ENCODE data around the gene CD3D. TPM values are rescaled to one million over a fixed set of nuclear protein-coding genes. Genes with fewer than 3 reads are reported as not detected.

CD3D gene
- total RNA-seq, 1 donor from 2014 or later = 0.61 TPM

GRCh38 chr11:118340449-118340848, 2.1 kb downstream of the CD3D start:
- H3K9ac ChIP-seq (ENCODE audit: low read length) = no peak overlapping the region
- H3K4me1 ChIP-seq (ENCODE audit: insufficient read depth, low read length) = no peaks in the 10 kb centered on the region
- H3K27me3 ChIP-seq (ENCODE audit: insufficient read depth, low read length) = no peaks in the 10 kb centered on the region
- no peak for TF ChIP-seq EZH2 (IDR thresholded peaks at IDR 0.05; ENCODE audit: insufficient read depth, low read length)
- TF ChIP-seq, protein P1, sequence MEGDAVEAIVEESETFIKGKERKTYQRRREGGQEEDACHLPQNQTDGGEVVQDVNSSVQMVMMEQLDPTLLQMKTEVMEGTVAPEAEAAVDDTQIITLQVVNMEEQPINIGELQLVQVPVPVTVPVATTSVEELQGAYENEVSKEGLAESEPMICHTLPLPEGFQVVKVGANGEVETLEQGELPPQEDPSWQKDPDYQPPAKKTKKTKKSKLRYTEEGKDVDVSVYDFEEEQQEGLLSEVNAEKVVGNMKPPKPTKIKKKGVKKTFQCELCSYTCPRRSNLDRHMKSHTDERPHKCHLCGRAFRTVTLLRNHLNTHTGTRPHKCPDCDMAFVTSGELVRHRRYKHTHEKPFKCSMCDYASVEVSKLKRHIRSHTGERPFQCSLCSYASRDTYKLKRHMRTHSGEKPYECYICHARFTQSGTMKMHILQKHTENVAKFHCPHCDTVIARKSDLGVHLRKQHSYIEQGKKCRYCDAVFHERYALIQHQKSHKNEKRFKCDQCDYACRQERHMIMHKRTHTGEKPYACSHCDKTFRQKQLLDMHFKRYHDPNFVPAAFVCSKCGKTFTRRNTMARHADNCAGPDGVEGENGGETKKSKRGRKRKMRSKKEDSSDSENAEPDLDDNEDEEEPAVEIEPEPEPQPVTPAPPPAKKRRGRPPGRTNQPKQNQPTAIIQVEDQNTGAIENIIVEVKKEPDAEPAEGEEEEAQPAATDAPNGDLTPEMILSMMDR (IDR thresholded peaks at IDR 0.05; ENCODE audit: insufficient read depth, low read depth, low read length) = no peak
- H3K4me3 ChIP-seq (ENCODE audit: insufficient read depth, low read depth, low read length) = no peak overlapping the region
- H4K20me1 ChIP-seq (ENCODE audit: insufficient read depth, low read length) = no peaks in the 10 kb centered on the region
- no peak overlapping the region for H3K27ac Mint-ChIP-seq (ENCODE audit: unreplicated experiment)
- H3K9me3 ChIP-seq (ENCODE audit: insufficient read depth, low read depth, low read length) = no peaks in the 10 kb centered on the region
- no peak overlapping the region for H3K4me2 ChIP-seq (ENCODE audit: low read length)
- no peak overlapping the region for H3K4me3 Mint-ChIP-seq (ENCODE audit: unreplicated experiment)
- no peak overlapping the region for H2AFZ ChIP-seq (ENCODE audit: low read depth, low read length)
- no peak overlapping the region for H3K27ac ChIP-seq (ENCODE audit: low read depth, low read length)
- no peaks in the 10 kb centered on the region for H3K36me3 Mint-ChIP-seq (ENCODE audit: low read depth, unreplicated experiment)
- no peaks in the 10 kb centered on the region for H3K79me2 ChIP-seq (ENCODE audit: insufficient read depth, low read length)
- DNase-seq (ENCODE audit: low read depth) (no peak), FAIRE-seq (no peak)
- H3K9me3 Mint-ChIP-seq (ENCODE audit: unreplicated experiment) = peaks cover 4% of the 10 kb centered on the region
- no peaks in the 10 kb centered on the region for H3K36me3 ChIP-seq (ENCODE audit: insufficient read depth, low read length)
- H3K27me3 Mint-ChIP-seq (ENCODE audit: low read depth, unreplicated experiment) = peaks cover 38% of the 10 kb centered on the region
- peaks cover 2% of the 10 kb centered on the region for H3K4me1 Mint-ChIP-seq (ENCODE audit: low read depth, unreplicated experiment)

DNA sequence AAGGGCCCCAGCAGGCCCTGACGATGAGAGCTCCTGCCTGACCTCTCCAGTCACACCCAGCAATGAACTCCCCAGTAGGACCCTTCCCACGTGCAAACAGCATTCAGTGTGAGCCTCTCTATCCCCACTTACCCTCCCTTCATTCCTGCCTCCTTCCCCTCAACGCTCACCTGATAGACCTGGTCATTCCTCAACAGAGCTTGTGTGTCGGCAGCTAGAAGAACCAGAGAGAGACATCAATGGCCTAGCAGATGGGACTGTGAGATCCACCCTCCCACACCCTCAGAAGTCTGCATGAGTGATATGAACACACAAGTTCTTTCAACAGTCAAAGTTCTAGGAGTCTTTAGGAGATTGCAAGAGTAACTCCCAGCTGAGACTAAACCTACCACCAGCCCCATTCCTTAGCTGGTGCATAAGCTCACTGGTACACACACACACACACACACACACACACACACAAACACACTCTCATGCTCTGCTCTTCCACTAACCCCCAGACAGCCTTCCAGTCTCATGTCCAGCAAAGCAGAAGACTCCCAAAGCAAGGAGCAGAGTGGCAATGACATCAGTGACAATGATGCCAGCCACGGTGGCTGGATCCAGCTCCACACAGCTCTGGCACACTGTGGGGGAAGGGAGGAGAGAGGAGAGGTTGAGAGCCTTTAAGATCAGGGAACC, 3.1 kb downstream of the CD3D start:
- peaks cover 2% of the 10 kb centered on the region for H3K4me1 Mint-ChIP-seq (ENCODE audit: low read depth, unreplicated experiment)
- Histone ChIP-seq H3K4me1 (ENCODE audit: insufficient read depth, low read length) (no peaks in the 10 kb centered on the region), H3K36me3 (ENCODE audit: insufficient read depth, low read length) (no peaks in the 10 kb centered on the region), H4K20me1 (ENCODE audit: insufficient read depth, low read length) (no peaks in the 10 kb centered on the region), H3K9ac (ENCODE audit: low read length) (no peak overlapping the region), H3K9me3 (ENCODE audit: insufficient read depth, low read depth, low read length) (no peaks in the 10 kb centered on the region), H2AFZ (ENCODE audit: low read depth, low read length) (no peak overlapping the region), H3K4me2 (ENCODE audit: low read length) (no peak overlapping the region), H3K27me3 (ENCODE audit: insufficient read depth, low read length) (no peaks in the 10 kb centered on the region), H3K4me3 (ENCODE audit: insufficient read depth, low read depth, low read length) (no peak overlapping the region), H3K27ac (ENCODE audit: low read depth, low read length) (no peak overlapping the region), H3K79me2 (ENCODE audit: insufficient read depth, low read length) (no peaks in the 10 kb centered on the region)
- no peaks in the 10 kb centered on the region for H3K36me3 Mint-ChIP-seq (ENCODE audit: low read depth, unreplicated experiment)
- H3K4me3 Mint-ChIP-seq (ENCODE audit: unreplicated experiment) = no peak overlapping the region
- DNase-seq (ENCODE audit: low read depth) = no peak
- H3K27ac Mint-ChIP-seq (ENCODE audit: unreplicated experiment) = no peak overlapping the region
- H3K9me3 Mint-ChIP-seq (ENCODE audit: unreplicated experiment) = peaks cover 4% of the 10 kb centered on the region
- H3K27me3 Mint-ChIP-seq (ENCODE audit: low read depth, unreplicated experiment) = peaks cover 30% of the 10 kb centered on the region
- no peak for FAIRE-seq
- no peak for TF ChIP-seq EZH2 (IDR thresholded peaks at IDR 0.05; ENCODE audit: insufficient read depth, low read length)
- TF ChIP-seq, protein P1 (IDR thresholded peaks at IDR 0.05; ENCODE audit: insufficient read depth, low read depth, low read length) = no peak

- Mint-ChIP-seq H3K27ac (ENCODE audit: unreplicated experiment) (peak overlapping the region; percentile 48), H3K9me3 (ENCODE audit: unreplicated experiment) (peaks cover 4% of the 10 kb centered on the region), H3K27me3 (ENCODE audit: low read depth, unreplicated experiment) (peaks cover 30% of the 10 kb centered on the region), H3K4me3 (ENCODE audit: unreplicated experiment) (no peak overlapping the region), H3K4me1 (ENCODE audit: low read depth, unreplicated experiment) (peaks cover 2% of the 10 kb centered on the region), H3K36me3 (ENCODE audit: low read depth, unreplicated experiment) (no peaks in the 10 kb centered on the region)
- no peak for FAIRE-seq
- no peaks in the 10 kb centered on the region for H3K36me3 ChIP-seq (ENCODE audit: insufficient read depth, low read length)
- no peaks in the 10 kb centered on the region for H3K9me3 ChIP-seq (ENCODE audit: insufficient read depth, low read depth, low read length)
- no peaks in the 10 kb centered on the region for H4K20me1 ChIP-seq (ENCODE audit: insufficient read depth, low read length)
- H3K27ac ChIP-seq (ENCODE audit: low read depth, low read length) = no peak overlapping the region
- no peak for TF ChIP-seq EZH2 (IDR thresholded peaks at IDR 0.05; ENCODE audit: insufficient read depth, low read length)
- TF ChIP-seq, protein P1 (IDR thresholded peaks at IDR 0.05; ENCODE audit: insufficient read depth, low read depth, low read length) = no peak
- no peaks in the 10 kb centered on the region for H3K27me3 ChIP-seq (ENCODE audit: insufficient read depth, low read length)
- H3K4me2 ChIP-seq (ENCODE audit: low read length) = no peak overlapping the region
- no peak for DNase-seq (ENCODE audit: low read depth)
- no peaks in the 10 kb centered on the region for H3K79me2 ChIP-seq (ENCODE audit: insufficient read depth, low read length)
- H3K9ac ChIP-seq (ENCODE audit: low read length) = no peak overlapping the region
- H2AFZ ChIP-seq (ENCODE audit: low read depth, low read length) = no peak overlapping the region
- H3K4me1 ChIP-seq (ENCODE audit: insufficient read depth, low read length) = no peaks in the 10 kb centered on the region
- H3K4me3 ChIP-seq (ENCODE audit: insufficient read depth, low read depth, low read length) = no peak overlapping the region
Observed at GRCh38 chr11:118338637-118339061, 3.9 kb downstream of the CD3D start.

Data from astrocyte (in vitro differentiated cells and primary cell).